HCT116 (cell line): ENCODE data around the gene HUWE1.

Experiments
- CBX3 ChIP-seq: IDR thresholded peaks from 2 replicates; pipeline ENCODE4 v1.6.1; 2012; ENCODE audit warnings: low read depth
- ELF1 ChIP-seq: IDR thresholded peaks from 2 replicates; pipeline ENCODE4 v1.6.1; 2012; ENCODE audit warnings: low read depth, borderline replicate concordance
- EZH2 ChIP-seq: fragments of 200-600 bp; sonication (generic); IDR thresholded peaks from 2 replicates; pipeline ENCODE4 v1.6.1; 2017; ENCODE audit warnings: antibody characterized with exemption, mixed run types
- EZH2phosphoT487 ChIP-seq: fragments of 200-600 bp; IDR thresholded peaks from 2 replicates; pipeline ENCODE4 v1.6.1; 2018; ENCODE audit warnings: antibody characterized with exemption, borderline replicate concordance
- JUND ChIP-seq: IDR thresholded peaks from 2 replicates; pipeline ENCODE4 v1.6.1; 2012
- POLR2A ChIP-seq: IDR thresholded peaks from 2 replicates; pipeline ENCODE4 v1.7.0; 2011; ENCODE audit warnings: borderline replicate concordance; ENCODE audit not compliant: insufficient read depth, insufficient read length; ENCODE audit errors: extremely low read depth
- POLR2AphosphoS5 ChIP-seq: IDR thresholded peaks from 2 replicates; pipeline ENCODE4 v1.6.1; 2011; ENCODE audit warnings: mild to moderate bottlenecking, low read depth, low read length, moderate library complexity
- SIN3A ChIP-seq: IDR thresholded peaks from 2 replicates; pipeline ENCODE4 v1.6.1; 2012; ENCODE audit warnings: low read depth
- TF ChIP-seq, protein P1 (sequence below), 3 experiments: fragments of 200-600 bp in 1 of 3; sonication (generic) in 1 of 3; IDR thresholded peaks in 2 of 3; conservative IDR thresholded peaks in 1 of 3; 2 replicates each; pipeline ENCODE4 v1.5.1; 2012 to 2017; ENCODE audit warnings: low read depth in 2 of 3, low read length in 2 of 3, antibody characterized with exemption in 1 of 3, borderline replicate concordance in 1 of 3, control low read depth in 1 of 3, mild to moderate bottlenecking in 1 of 3, mixed read lengths in 1 of 3, mixed run types in 1 of 3, moderate library complexity in 1 of 3; ENCODE audit not compliant: insufficient read depth in 1 of 3

DNA sequence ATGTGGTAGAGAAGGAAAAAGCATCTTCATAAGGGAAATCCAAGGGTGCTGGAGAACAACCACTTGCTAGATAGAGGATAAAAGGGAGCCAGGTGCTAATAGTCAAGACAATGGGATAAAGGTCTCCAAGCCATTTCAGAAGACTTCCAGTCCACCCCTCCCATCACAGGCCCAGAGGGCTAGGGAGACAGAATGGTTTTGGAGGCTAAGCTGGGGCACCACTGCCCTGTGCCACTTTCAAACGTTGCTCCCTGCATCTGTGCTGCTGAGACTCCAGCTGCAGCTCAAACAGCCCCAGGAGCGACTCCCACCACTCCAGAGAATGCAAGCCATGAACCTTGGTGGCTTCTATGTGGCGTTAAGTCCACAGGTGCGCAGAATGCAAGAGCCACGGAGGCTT, 38.4 kb upstream of the HUWE1 start:
- no peak for TF ChIP-seq JUND
- TF ChIP-seq POLR2A: no peak
- no peak for TF ChIP-seq POLR2AphosphoS5
- no peak for TF ChIP-seq SIN3A
- no peak for TF ChIP-seq EZH2phosphoT487
- no peak for TF ChIP-seq EZH2
- TF ChIP-seq, protein P1, sequence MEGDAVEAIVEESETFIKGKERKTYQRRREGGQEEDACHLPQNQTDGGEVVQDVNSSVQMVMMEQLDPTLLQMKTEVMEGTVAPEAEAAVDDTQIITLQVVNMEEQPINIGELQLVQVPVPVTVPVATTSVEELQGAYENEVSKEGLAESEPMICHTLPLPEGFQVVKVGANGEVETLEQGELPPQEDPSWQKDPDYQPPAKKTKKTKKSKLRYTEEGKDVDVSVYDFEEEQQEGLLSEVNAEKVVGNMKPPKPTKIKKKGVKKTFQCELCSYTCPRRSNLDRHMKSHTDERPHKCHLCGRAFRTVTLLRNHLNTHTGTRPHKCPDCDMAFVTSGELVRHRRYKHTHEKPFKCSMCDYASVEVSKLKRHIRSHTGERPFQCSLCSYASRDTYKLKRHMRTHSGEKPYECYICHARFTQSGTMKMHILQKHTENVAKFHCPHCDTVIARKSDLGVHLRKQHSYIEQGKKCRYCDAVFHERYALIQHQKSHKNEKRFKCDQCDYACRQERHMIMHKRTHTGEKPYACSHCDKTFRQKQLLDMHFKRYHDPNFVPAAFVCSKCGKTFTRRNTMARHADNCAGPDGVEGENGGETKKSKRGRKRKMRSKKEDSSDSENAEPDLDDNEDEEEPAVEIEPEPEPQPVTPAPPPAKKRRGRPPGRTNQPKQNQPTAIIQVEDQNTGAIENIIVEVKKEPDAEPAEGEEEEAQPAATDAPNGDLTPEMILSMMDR (IDR thresholded peaks at IDR 0.05 in 2 of 3, conservative IDR thresholded peaks at IDR 0.05 in 1 of 3; ENCODE audit: borderline replicate concordance in 1 of 3, insufficient read depth in 1 of 3, low read depth in 2 of 3, low read length in 2 of 3): no peak
- TF ChIP-seq ELF1: no peak
- TF ChIP-seq CBX3: no peak
